SH-SY5Y (cell line): ENCODE measurements around the gene TMEM221.

Experiments used
- GATA2 ChIP-seq: IDR thresholded peaks from 2 replicates; pipeline ENCODE4 v1.6.1; 2011; ENCODE audit warnings: mild to moderate bottlenecking, low read depth, low read length
- GATA3 ChIP-seq: IDR thresholded peaks from 2 replicates; pipeline ENCODE4 v1.6.1; 2011; ENCODE audit warnings: low read depth, mild to moderate bottlenecking, low read length, moderate library complexity

The TMEM221 gene

DNA sequence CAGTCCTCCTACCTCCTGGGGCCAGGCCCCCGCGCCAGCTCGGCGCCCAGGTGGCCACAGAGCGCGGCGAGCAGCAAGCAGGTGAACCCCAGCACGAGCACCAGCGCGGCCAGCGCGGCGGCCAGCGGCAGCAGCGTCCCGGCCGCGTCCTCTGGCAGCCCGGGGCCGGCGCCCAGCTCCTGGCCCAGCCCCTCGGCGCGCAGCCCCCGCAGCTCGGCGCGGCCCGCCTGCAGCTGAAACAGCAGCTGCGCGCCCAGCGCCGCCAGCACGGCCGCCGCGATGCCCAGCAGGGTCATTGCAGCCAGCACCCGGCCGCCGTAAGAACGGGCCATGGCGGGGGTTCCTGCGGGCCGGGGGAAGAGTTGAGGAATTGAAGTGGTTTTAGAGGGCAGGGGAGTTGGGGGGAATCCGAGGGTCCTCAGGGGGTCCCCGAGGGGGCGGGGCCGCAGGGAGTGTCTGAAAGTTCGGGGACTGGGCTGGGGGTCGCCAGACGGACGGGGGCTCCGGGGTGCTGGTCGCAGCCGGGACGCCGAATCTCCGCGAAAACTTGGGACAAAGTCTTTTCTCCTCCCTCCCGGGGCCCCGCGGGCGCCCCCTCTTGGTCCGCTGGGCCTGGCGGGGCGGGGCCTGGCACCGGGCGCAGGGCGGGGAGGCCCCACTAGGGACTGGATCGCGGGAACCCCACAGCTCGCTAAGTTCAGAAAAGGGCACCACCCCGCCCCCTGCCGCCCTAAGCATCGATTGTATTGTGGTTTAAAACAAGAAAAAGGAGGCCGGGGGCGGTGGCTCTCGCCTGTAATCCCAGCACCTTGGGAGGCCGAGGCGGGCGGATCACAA lies at the start of gene TMEM221:
TMEM221 (minus strand) TSS at position 538 of the 837 bp plus-strand sequence; CDS start at position 332, 206 bp downstream.
- TF ChIP-seq GATA3: no peak

DNA sequence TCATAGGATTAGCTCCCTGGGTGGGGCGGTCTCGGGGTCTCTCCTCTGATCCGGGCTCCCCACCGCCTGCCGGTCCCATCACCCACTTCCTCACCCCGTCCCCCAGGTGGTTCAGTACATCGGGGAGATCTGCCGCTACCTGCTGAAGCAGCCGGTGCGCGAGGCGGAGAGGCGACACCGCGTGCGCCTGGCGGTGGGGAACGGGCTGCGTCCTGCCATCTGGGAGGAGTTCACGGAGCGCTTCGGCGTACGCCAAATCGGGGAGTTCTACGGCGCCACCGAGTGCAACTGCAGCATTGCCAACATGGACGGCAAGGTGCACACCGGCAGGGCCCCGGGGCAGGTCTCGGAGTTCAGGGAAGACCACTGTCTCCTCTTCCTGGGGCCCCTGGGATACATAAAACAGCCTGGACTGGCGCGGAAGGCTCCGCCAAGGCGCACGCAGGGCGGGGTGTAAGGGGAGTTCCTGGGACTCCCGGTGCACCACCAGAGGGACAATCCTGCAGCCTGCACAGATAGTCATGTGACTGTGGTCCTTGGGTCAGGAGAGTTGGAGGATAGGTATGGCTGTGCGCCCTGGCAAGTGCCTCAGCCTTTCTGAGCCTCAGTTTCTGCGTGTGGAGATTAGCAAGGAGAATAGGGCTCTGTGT lies 48.8 kb upstream of the TMEM221 start:
- TF ChIP-seq GATA2 (no peak), GATA3 (no peak)

DNA sequence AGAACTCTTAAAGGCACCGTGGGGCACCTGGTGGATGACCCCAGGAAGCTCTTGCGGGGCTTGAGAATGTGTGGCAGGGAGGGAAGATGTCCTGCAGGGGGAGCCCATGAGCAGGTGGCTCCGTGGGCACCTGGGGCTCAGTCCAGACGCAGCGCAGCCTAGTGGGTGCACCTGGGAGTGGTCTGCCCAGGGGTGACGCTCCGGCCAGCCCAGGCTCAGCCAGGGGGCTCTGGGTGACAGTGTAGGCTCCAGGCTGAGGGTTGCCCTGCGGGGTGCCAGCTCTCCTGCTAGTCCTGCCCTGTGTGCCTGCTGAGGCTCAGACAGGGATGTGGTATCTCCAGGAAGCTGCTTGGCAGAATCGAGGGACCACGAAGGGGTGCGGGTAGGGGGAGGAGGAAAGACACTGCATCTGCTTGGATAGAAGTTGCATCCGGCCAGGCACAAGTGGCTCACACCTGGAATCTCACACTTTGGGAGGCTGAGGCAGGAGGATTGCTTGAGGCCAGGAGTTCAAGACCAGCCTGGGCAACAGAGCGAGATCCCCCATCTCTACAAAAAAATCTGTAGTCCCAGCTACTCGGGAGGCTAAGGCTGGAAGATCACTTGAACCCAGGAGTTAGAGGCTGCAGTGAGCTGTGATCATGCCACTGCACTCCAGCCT lies 48.0 kb upstream of the TMEM221 start:
- TF ChIP-seq GATA2: no peak
- no peak for TF ChIP-seq GATA3

DNA sequence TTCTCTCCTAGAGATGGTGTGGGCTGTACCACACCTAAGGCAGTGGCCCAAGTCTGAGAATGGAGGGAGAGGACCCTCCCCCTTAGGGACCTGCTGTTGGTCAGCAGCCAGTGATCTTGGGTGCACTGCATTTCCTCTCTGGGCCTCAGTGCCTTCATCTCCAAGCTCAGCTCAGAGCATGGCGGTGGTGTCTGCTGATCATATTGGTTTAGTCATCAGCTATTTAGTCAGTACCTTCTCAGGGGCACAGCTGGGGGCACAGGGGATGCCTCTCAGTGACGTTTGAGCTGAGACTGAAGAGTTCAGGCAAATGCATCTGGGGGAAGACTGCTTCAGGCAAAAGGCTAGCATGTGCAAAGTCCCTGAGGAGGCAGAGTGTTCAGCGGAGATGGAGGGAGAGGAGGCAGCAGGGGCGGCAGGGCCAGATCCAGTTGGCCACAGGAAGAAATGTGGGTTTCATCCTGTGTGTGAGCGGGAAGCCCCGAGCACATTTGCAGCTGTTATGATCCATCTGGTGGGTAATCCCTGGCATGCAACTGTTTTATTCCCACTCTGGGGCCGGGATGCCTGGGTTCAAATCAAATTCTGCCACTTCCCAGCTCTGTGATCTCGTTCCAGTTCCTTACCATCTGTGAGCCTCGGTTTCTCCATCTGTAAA lies 47.3 kb upstream of the TMEM221 start:
- no peak for TF ChIP-seq GATA3
- TF ChIP-seq GATA2: no peak

DNA sequence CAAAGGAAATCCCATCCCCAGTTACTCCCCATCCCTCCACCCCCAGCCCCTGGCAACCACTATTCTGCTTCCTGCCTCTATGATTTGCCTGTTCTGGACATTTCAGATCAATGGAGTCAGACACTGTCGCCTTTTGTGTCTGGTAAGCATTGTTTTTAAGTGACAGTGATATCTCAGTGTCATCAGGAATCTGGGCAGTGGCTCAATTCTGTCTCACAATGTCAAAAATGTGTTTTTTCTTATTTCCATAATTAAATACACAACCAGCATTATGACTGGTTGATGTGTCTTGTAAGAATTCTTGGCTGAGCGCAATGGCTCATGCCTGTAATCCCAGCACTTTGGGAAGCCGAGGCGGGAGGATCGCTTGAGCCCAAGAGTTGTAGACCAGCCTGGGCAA lies 42.8 kb upstream of the TMEM221 start:
- no peak for TF ChIP-seq GATA3
- no peak for TF ChIP-seq GATA2

DNA sequence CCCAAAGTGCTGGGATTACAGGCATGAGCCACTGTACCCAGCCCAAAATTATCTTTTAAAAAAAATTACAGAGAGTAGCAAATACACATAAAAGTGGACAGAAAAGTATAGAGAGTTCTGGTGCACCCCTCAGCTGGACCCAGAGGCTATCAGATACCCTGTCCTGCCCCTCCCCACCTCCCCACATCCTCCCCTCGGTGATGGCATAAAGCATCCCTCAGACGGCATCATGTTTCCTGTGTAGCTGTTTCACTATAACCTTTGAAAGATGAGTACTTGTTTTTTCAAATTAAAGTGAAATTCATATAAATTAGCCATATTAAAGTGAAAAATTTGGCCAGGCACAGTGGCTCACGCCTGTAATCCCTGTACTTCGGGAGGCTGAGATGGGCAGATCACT lies 41.9 kb upstream of the TMEM221 start:
- no peak for TF ChIP-seq GATA3
- no peak for TF ChIP-seq GATA2

DNA sequence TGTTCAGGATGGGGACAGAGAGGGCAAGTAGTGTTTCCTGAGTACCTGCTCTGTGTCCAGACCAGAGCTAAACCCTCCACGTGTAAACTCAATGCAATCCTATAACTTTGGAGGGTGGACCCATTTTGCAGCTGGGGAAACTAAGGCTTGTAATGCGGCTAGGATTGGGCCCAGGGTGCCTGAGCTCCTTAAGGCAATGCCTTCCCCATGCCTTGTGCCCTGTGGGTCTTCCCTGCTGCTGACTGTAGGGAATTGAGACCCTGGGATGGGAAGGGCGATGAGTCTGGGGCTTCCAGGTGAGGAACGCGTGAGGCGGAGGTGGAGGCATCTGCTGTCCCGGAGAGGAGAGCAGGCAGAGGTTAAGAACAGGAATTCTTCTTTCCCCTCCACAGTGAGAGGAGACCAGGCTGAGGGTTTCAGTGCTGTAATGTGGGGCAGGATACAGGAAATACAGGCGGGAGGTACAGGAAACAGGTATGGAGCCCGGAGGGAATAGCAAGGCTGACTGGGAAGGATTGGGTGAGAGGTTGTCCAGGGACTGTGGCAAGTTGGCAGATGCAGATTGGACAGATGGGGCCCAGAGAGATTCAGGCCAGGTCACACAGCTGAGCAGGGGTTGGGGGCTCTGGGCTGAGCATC lies 41.0 kb upstream of the TMEM221 start:
- TF ChIP-seq GATA2 (no peak), GATA3 (no peak)

DNA sequence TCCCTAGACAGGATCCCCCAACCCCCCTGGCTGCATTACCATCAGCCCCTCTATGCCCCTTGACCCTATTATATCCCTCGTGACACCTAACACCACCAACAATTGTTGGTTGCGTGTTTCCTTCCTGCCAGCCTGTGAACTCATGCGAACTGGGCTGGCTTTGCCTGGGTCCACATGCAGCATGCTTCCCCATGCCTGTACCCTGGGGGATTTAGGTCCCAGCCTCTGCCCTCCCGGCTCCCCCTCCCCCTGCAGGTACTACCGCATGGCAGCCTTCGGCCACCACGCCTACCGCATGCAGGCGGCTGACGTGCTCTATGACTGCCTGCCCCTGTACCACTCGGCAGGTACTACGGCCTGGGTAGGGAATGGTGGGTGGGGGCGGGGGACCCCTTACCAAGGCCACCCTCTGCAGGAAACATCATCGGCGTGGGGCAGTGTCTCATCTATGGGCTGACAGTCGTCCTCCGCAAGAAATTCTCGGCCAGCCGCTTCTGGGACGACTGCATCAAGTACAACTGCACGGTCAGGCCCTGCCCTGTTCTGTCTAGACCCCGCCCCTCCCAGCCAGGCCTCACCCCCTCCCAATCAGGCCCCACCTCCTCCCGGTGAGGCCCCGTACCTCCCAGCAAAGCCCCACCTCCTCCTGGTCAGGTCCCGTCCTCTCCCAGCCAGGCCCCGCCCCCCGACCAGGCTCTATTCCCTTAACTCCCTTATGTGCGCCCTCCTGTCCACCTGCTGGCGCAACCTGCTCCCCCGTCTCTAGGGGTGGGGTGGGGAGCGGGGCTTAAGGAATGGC lies 40.3 kb upstream of the TMEM221 start:
- TF ChIP-seq GATA2: no peak
- no peak for TF ChIP-seq GATA3

DNA sequence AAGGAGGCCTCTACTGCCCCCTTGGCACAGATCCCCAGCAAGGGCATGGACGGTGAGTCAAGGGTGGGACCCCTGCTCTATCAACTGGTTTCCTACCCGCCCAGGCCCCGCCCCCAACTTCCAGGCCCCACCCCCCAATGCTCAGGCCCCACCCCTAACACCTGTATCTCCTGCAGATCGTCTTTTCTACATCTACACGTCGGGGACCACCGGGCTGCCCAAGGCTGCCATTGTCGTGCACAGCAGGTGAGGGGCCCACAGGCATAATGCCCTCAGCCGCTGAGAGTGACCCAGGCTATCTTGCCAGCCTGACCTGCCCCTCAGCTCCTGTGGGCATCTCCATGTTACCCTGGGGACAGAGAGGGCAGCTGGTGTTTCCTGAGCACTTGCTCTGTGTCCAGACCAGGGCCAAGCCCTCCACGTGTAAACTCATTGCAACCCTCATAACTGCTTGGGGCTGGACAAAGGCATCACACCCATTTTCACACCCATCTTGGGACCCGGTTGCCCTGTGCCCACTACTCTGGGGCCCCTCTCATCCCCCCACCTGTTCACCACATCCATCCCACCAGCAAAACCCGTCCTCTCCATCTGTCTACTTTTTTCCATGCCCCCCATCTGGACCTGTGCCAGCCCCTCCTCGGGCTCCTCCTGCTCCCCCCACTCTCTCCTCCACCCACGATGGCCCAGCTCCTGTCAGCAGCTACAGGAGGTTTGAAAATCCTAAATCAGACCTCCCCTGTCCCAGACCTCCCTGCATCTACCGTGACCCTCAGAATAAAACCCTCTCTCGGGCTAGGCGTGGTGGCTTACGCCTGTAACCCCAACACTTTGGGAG lies 39.0 kb upstream of the TMEM221 start:
- TF ChIP-seq GATA2 (no peak), GATA3 (no peak)

DNA sequence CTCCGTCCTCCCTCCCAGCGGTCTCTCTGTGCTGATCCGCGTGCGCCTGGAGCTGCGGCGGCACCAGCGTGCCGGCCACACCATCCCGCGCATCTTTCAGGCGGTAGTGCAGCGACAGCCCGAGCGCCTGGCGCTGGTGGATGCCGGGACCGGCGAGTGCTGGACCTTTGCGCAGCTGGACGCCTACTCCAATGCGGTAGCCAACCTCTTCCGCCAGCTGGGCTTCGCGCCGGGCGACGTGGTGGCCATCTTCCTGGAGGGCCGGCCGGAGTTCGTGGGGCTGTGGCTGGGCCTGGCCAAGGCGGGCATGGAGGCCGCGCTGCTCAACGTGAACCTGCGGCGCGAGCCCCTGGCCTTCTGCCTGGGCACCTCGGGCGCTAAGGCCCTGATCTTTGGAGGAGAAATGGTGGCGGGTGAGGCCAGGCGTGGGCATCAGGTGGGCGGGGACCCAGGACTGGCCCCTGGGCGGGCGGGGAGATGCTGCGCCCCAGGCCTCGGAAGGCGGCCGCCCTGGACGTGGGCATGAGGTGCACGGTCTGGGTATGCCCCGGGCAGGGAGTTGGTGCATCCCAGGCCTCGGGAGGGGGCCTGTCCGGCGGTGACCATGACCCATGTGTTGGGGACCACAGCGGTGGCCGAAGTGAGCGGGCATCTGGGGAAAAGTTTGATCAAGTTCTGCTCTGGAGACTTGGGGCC lies 38.2 kb upstream of the TMEM221 start:
- no peak for TF ChIP-seq GATA2
- no peak for TF ChIP-seq GATA3

DNA sequence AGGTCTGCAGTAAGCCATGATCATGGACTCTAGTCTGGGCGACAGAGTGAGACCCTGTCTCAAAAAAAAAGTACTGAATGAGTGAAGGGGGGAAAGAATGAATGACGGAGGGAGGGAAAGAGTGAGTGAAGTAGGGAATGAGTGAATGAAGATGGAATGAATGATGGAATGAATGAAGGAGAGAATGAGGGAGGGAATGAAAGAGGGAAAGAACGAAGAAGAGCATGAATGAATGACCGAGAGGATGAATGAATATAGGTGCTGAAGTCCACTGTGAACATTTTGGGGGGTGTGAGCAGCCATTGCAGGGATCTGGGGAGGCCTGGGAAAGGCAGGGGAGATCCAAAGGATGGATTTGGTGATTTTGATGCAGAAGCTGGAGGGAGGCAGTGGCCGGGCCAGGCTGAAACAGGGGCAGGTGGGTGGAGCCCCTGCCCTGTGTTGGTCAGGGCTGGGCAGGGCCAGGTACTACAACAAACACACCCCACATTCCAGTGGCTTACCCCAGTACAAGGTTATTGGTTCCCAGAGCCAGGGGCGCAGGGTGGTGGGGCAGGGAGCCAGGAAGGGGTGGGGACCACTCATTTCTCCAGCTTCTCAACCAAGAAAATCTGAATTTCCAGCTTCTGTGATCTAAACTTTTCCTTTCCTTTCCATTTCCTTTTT lies 36.2 kb upstream of the TMEM221 start:
- TF ChIP-seq GATA3 (no peak), GATA2 (no peak)
